Measurements from ENCODE around the gene PRIM2.
"Not testable (repeated sequence)": the region's sequence is repeated elsewhere in the genome, so short reads cannot be mapped to it uniquely, and the experiment has no call there.

DNA sequence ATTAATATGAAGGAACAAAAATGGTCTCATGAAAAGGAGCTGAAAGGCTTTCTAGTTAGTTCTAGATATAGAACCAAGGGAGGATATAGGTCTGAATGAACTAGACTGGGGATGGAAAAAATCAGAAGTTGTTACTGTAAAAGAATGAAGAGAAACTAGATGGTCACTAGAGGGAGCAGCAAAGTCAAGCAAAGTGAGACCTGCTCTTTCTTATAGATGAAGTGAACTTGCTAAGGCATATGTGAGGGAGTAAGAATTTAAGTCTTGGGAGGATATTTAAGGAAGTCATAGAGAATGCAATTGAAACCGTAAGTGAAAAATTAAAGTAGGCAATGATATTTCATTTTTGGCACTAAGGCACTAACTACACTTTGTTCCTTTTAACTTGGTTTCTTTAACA lies 218.6 kb downstream of the PRIM2 start:
- TF ChIP-seq, protein P1, sequence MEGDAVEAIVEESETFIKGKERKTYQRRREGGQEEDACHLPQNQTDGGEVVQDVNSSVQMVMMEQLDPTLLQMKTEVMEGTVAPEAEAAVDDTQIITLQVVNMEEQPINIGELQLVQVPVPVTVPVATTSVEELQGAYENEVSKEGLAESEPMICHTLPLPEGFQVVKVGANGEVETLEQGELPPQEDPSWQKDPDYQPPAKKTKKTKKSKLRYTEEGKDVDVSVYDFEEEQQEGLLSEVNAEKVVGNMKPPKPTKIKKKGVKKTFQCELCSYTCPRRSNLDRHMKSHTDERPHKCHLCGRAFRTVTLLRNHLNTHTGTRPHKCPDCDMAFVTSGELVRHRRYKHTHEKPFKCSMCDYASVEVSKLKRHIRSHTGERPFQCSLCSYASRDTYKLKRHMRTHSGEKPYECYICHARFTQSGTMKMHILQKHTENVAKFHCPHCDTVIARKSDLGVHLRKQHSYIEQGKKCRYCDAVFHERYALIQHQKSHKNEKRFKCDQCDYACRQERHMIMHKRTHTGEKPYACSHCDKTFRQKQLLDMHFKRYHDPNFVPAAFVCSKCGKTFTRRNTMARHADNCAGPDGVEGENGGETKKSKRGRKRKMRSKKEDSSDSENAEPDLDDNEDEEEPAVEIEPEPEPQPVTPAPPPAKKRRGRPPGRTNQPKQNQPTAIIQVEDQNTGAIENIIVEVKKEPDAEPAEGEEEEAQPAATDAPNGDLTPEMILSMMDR (IDR thresholded peaks at IDR 0.05): peak in 5 of 12 donors; percentile 22 to 43 (median 41)
- TF ChIP-seq POLR2A (IDR thresholded peaks at IDR 0.05): not testable (repeated sequence)
